ENCODE data around the gene ABHD16B. TPM values are rescaled to one million over a fixed set of nuclear protein-coding genes. Genes with fewer than 3 reads are reported as not detected.
A peak's percentile ranks its signal among the peaks of the same experiment; 100 is the strongest.

ABHD16B gene
- total RNA-seq, 3 donors from 2014 or later (not counting 1 experiment from before 2014, with no cell fraction given) = not detected

DNA sequence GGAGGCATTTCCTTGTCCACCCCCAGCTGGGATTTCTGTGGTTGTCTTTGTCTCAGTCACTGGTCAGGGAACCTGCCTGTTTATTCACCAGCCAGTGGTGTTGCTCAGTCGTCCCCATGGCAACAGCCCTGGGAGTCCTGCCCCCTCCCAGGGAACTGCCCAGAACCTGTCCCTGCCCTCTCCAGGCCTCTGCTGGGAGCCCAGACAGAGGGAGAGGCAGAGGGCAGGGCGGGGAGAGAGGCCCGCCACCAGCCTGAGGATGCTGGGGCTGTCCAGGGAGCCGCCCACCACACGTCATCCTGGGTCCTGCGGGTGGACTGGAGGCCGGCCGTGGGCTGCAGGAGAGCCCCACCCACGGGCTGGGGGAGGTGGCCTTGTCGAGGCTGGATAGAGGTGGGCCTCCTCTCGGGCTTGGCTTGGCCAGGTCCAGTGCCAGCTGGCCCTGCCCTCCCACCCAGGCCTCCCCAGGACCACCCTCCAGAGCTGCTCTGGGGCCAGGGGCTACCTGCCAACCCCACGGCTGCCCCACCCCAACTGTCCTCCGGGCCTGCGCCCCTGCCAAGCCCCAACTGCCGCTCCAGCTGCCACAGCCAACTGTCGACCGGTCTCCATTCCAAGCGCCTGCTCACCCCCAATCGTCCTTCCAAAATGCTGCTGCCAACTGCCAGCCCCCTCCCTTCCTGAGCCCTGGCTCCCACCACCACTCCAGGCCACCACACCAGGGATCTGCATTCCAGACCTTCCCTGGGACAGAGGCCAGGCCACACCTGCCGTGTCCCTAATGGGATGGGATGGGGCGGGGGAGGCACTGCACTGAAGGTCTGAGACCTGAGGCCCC lies 26.1 kb upstream of the ABHD16B start:
- no peak for TF ChIP-seq CTCF (IDR thresholded peaks at IDR 0.05)
- no peak for DNase-seq
- H3K4me1 Mint-ChIP-seq = peaks cover under 1% of the 10 kb centered on the region in 2 donors
- 87% methylated on average over 21 of the region's 21 CpGs for WGBS (ENCODE audit: insufficient coverage)
- H3K27ac Mint-ChIP-seq = no peak overlapping the region
- Histone ChIP-seq H3K4me3 (ENCODE audit: low read length) (no peak overlapping the region), H3K27ac (ENCODE audit: low read length) (no peak overlapping the region), H3K27me3 (ENCODE audit: control insufficient read depth, insufficient read depth, low read length) (no peaks in the 10 kb centered on the region), H3K36me3 (ENCODE audit: control insufficient read depth, insufficient read depth, low read length) (no peaks in the 10 kb centered on the region), H3K4me1 (ENCODE audit: control insufficient read depth, insufficient read depth, low read length) (no peaks in the 10 kb centered on the region), H3K9me3 (ENCODE audit: control insufficient read depth, insufficient read depth, low read length) (no peaks in the 10 kb centered on the region)
- no peaks in the 10 kb centered on the region for H3K36me3 Mint-ChIP-seq
- ATAC-seq = no peak
- intact Hi-C loops (cut with micrococcal nuclease) = no loop called here
- H3K9me3 Mint-ChIP-seq = no peaks in the 10 kb centered on the region
- peaks cover 1 to 8% of the 10 kb centered on the region in 2 donors for H3K27me3 Mint-ChIP-seq (ENCODE audit: low read depth in 2 of 2)
- H3K4me3 Mint-ChIP-seq = no peak overlapping the region

DNA sequence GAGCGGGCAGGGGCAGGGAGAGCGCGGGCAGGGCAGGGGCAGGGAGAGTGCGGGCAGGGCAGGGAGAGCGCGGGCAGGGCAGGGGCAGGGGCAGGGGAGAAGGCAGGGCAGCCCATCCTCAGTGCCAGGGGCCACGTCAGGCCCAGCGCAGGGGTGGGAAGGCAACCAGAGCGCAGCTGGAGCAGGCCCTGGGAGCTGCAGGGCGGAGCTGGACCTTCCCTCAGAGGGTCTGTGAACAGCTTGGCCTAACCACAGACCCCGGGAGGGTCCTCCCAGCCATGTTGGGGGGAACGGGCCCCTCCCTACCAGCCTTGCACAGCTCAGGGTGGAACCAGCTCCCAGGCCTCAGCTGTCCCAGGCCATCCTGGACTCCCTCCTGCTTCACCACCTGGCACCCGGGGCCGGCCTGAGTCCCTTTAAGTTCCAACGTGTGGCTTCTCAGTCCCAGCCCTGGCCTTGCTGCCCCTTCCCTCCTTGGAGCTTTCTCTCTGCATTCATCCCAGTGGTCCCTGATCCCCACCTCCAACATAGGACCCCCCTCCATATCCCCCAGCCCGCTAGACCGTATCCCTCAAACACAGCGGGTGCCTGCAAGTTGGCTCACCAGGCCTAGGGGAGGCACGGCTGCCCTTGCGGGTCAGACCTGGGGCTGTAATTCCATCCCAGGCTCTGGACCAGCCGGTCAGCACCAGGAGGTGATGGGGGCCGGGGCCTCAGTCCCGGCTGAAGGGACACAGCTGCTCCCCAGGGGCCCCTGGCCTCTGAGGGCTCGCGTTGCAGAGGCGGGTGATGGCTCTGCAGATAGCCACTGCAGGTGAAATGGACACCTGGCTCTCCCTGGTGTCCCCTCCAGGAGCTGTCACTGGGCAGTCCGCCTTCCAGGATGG lies 24.6 kb upstream of the ABHD16B start:
- Mint-ChIP-seq H3K9me3 (no peaks in the 10 kb centered on the region), H3K36me3 (no peaks in the 10 kb centered on the region), H3K27ac (no peak overlapping the region), H3K4me1 (no peaks in the 10 kb centered on the region), H3K27me3 (ENCODE audit: low read depth in 2 of 2) (peaks cover 0 to 10% of the 10 kb centered on the region in 2 donors), H3K4me3 (no peak overlapping the region)
- H3K4me3 ChIP-seq (ENCODE audit: low read length) = no peak overlapping the region
- DNase-seq (no peak), ATAC-seq (no peak)
- no peak overlapping the region for H3K27ac ChIP-seq (ENCODE audit: low read length)
- no peaks in the 10 kb centered on the region for H3K27me3 ChIP-seq (ENCODE audit: control insufficient read depth, insufficient read depth, low read length)
- H3K4me1 ChIP-seq (ENCODE audit: control insufficient read depth, insufficient read depth, low read length) = no peaks in the 10 kb centered on the region
- no peaks in the 10 kb centered on the region for H3K9me3 ChIP-seq (ENCODE audit: control insufficient read depth, insufficient read depth, low read length)
- no peaks in the 10 kb centered on the region for H3K36me3 ChIP-seq (ENCODE audit: control insufficient read depth, insufficient read depth, low read length)
- intact Hi-C loops (cut with micrococcal nuclease) = no loop called here
- whole genome bisulfite sequencing (ENCODE audit: insufficient coverage) = 88% methylated on average over 27 of the region's 27 CpGs
- no peak for TF ChIP-seq CTCF (IDR thresholded peaks at IDR 0.05)

- Histone ChIP-seq H3K27ac (ENCODE audit: low read length) (no peak overlapping the region), H3K4me1 (ENCODE audit: control insufficient read depth, insufficient read depth, low read length) (peaks cover 6% of the 10 kb centered on the region), H3K36me3 (ENCODE audit: control insufficient read depth, insufficient read depth, low read length) (no peaks in the 10 kb centered on the region), H3K4me3 (ENCODE audit: low read length) (no peak overlapping the region), H3K9me3 (ENCODE audit: control insufficient read depth, insufficient read depth, low read length) (no peaks in the 10 kb centered on the region), H3K27me3 (ENCODE audit: control insufficient read depth, insufficient read depth, low read length) (no peaks in the 10 kb centered on the region)
- Mint-ChIP-seq H3K36me3 (no peaks in the 10 kb centered on the region), H3K27ac (no peak overlapping the region), H3K9me3 (no peaks in the 10 kb centered on the region), H3K4me1 (no peaks in the 10 kb centered on the region), H3K4me3 (no peak overlapping the region), H3K27me3 (ENCODE audit: low read depth in 2 of 2) (peaks cover 0 to 14% of the 10 kb centered on the region in 2 donors)
- DNase-seq (no peak), ATAC-seq (peak in 1 of 3 donors; percentile 6)
- intact Hi-C loops (cut with micrococcal nuclease) = no loop called here
- 74% methylated on average over 7 of the region's 8 CpGs for WGBS (ENCODE audit: insufficient coverage)
- no peak for TF ChIP-seq CTCF (IDR thresholded peaks at IDR 0.05)
These were observed 23.8 kb upstream of the ABHD16B start for GRCh38 chr20:63837479-63837878.
